GM13977 (cell line): ENCODE measurements around the gene ITLN1.

Experiments
- DNase-seq: peaks from one replicate; pipeline ENCODE4 v3.0.0; 2012; ENCODE audit warnings: low spot score
- in situ Hi-C: fragments of 300-500 bp; cut with MboI; formaldehyde crosslinking; loops from one replicate; pipeline ENCODE4 v1.12.0; 2022; ENCODE audit warnings: low sequenced_read_pairs, low pct_unique_long_range_greater_than_20kb, mixed read lengths, inconsistent platforms; ENCODE audit not compliant: unreplicated experiment
- TF ChIP-seq, protein P1 (sequence below): IDR thresholded peaks from 2 replicates; pipeline ENCODE4 v1.5.1; 2012; ENCODE audit warnings: mild to moderate bottlenecking, control low read depth; ENCODE audit not compliant: insufficient read depth; ENCODE audit errors: extremely low read depth, missing control alignments

Gene ITLN1

GRCh38 chr1:160835751-160836150 is 49.2 kb downstream of the ITLN1 start:
- TF ChIP-seq, protein P1, sequence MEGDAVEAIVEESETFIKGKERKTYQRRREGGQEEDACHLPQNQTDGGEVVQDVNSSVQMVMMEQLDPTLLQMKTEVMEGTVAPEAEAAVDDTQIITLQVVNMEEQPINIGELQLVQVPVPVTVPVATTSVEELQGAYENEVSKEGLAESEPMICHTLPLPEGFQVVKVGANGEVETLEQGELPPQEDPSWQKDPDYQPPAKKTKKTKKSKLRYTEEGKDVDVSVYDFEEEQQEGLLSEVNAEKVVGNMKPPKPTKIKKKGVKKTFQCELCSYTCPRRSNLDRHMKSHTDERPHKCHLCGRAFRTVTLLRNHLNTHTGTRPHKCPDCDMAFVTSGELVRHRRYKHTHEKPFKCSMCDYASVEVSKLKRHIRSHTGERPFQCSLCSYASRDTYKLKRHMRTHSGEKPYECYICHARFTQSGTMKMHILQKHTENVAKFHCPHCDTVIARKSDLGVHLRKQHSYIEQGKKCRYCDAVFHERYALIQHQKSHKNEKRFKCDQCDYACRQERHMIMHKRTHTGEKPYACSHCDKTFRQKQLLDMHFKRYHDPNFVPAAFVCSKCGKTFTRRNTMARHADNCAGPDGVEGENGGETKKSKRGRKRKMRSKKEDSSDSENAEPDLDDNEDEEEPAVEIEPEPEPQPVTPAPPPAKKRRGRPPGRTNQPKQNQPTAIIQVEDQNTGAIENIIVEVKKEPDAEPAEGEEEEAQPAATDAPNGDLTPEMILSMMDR = no peak
- in situ Hi-C loops = loop anchor here (10.0 to 25.0 kb wide), 2 partner anchors 61 to 423 kb away; partner anchors contain the start of gene VANGL2
- no peak for DNase-seq

DNA sequence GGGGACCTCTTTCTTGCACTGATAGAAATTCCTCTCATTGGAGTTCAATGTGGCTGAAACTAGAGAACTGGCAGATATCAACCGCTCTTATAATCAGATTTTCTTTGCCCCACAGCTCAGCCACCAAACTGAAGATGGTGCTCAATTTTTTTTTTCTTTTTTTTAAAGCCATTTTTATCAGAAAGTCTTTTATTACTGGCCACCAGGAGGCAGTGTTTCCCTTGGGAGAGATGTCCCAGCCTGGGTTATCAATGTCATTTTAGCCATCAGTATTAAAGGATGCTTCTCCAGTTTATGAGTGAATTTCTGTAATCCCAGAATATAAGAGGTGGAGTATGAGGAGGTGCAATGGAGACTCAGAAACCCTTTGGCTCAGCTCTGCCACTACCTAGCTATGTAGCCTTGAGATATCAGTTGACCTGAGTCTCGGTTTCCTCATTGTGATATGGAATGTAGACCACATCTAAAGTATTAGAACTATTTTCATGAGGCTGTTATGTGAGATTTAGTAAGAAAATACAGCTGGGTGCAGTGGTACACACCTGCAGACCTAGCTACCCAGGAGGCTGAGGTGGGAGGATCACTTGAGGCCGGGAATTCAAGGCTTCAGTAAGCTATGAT is 49.9 kb downstream of the ITLN1 start:
- peak; percentile 25 for DNase-seq
- TF ChIP-seq, protein P1 = peak; percentile 73
- in situ Hi-C loops = loop anchor here (5.0 to 25.0 kb wide), 3 partner anchors 38 to 423 kb away; partner anchors contain the start of genes LY9 and VANGL2

DNA sequence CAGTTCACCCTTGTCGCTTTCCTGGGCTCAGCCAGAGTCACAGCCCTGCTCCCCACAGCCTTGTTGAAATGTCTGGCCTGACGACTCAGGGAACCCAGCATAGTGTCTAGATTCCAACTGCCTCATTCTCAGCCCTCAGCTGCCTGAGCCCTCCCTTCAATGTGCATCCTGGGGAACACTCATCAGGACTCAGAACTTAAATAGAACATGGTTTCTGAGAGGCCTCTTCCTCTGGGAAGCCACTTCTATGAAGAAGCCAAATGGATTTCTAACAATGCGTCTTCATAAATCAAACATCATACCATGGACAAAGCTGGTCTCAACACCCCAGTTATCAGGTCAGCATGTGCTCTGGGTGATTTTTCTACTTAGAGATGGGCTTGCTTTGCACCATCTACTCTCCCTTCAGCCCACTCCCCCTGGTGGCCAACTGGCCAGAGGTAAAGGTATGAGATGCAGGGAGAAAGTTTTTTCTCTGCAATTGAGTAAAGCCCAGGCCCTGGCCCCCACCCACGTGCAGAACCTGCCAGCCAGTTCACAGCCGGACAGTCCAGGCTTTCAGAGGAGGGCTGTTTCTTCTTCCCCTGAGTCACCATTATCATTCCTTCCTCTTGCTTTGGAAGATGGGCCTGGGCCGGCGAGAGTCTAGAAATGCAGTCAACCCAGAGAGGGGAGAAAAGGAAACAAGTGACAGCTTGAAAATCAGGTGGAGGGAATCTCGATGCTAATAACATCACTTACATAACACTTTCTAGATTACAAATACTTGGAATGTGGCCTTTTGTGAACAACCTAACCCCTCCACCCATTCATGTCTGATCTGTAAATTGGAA is 54.4 kb downstream of the ITLN1 start:
- in situ Hi-C loops = loop anchor here (5.0 to 25.0 kb wide), 3 partner anchors 33 to 418 kb away; partner anchors contain the start of genes LY9 and VANGL2
- TF ChIP-seq, protein P1 = peak; percentile 81
- DNase-seq = peak; percentile 53

DNA sequence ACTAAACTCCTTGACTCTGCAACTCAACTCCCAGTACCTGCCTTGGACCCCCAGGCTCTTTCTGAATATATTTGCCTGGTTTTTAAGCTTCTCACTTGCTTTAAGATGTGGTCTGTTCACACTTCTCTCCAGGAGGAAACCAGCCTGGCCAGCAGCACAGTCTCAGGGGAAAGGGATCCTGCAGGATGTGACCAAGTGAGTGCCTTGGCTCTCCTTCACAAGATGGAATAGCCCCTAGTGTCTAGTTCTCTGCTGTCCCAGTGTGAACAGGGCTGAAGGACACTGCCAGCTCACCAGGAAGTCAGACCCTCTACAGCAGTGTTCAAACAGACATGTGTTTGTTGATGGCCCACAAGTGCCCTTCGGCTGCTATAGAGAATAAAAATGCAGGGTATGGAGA is 55.2 kb downstream of the ITLN1 start:
- in situ Hi-C loops = loop anchor here (5.0 to 25.0 kb wide), 3 partner anchors 32 to 417 kb away; partner anchors contain the start of genes LY9 and VANGL2
- no peak for DNase-seq
- TF ChIP-seq, protein P1 = no peak

GRCh38 chr1:160827418-160827817 is 57.6 kb downstream of the ITLN1 start:
- TF ChIP-seq, protein P1 = no peak
- no peak for DNase-seq
- in situ Hi-C loops = loop anchor here (25.0 kb wide), 1 partner anchor 415 kb away; the partner anchor contains the start of gene VANGL2

DNA sequence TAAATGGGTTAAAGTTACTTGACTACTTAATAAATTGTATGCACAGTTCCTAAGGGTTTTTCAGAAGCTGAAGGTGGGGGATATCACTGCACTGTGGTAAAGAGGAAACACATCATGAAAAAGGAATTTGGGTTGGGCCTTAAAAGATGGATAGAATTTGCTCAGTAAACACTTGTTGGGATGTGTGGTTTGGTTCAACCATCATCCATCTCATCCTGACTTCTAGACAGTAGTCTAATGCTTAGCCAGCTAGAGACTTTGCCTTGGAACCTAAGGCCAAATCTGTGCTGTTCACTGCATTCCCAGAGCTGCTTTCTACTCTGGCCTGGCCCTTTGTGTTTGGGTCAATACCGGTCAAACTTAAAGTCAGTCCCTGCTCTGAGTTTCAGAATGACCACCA is 58.4 kb downstream of the ITLN1 start:
- no peak for DNase-seq
- TF ChIP-seq, protein P1 = no peak
- in situ Hi-C loops = loop anchor here (25.0 kb wide), 1 partner anchor 414 kb away; the partner anchor contains the start of gene VANGL2
